Upper lobe of right lung (tissue), 1 donor: ENCODE results near the gene TPD52L1. TPM values are rescaled to one million over a fixed set of nuclear protein-coding genes. Genes with fewer than 3 reads are reported as not detected.
A peak's percentile ranks its signal among the peaks of the same experiment; 100 is the strongest.

Experiments
- ATAC-seq: fragments of 200-7000 bp; cut with Tn5 transposase; one replicate; pipeline ENCODE4 v1.9.1; 2020; ENCODE audit warnings: mild to moderate bottlenecking, moderate library complexity
- DNase-seq: peaks from one replicate; pipeline ENCODE4 v3.0.0-alpha.2; 2020
- H3K27ac ChIP-seq: fragments of 200-600 bp; one replicate; pipeline ENCODE4 v1.8.0; 2022
- H3K27me3 ChIP-seq: fragments of 200-600 bp; one replicate; pipeline ENCODE4 v1.8.0; 2022; ENCODE audit warnings: mild to moderate bottlenecking
- H3K36me3 ChIP-seq: fragments of 200-600 bp; one replicate; pipeline ENCODE4 v1.8.0; 2022
- H3K4me1 ChIP-seq: fragments of 200-600 bp; one replicate; pipeline ENCODE4 v1.8.0; 2022
- H3K4me3 ChIP-seq: fragments of 200-600 bp; one replicate; pipeline ENCODE4 v1.8.0; 2022; ENCODE audit warnings: mild to moderate bottlenecking
- H3K9me3 ChIP-seq: fragments of 200-600 bp; one replicate; pipeline ENCODE4 v1.8.0; 2022
- CTCF ChIP-seq: fragments of 200-600 bp; IDR thresholded peaks from one replicate; pipeline ENCODE4 v1.8.0; 2022; ENCODE audit warnings: antibody characterized with exemption
- intact Hi-C: fragments of 100-400 bp; cut with DNase I; formaldehyde crosslinking; loops from one replicate; pipeline ENCODE4 v1.11.0; 2022
- total RNA-seq: library from RNA; stranded (reverse); fragmentation: NEBNext Ultra II Directional; extraction: Animal tissue kit (Norgen Biotek cat#: 25700); gene quantifications from one replicate; pipeline ENCODE4 v1.2.1, GENCODE V29; 2021
- donor health status: DM: no; HTN: yes; CAD: no; lungs with severe emphysema.

The TPD52L1 gene
- total RNA-seq, 1 donor from 2014 or later, result 24.5 TPM

GRCh38 chr6:125189494-125189893 lies 35.9 kb downstream of the TPD52L1 start:
- no peak for DNase-seq
- no peak overlapping the region for H3K27ac ChIP-seq

GRCh38 chr6:125190667-125191066 lies 37.1 kb downstream of the TPD52L1 start:
- DNase-seq, result no peak
- intact Hi-C loops, result no loop called here
- Histone ChIP-seq H3K4me1 (no peaks in the 10 kb centered on the region), H3K9me3 (no peaks in the 10 kb centered on the region), H3K36me3 (no peaks in the 10 kb centered on the region), H3K27me3 (no peaks in the 10 kb centered on the region), H3K27ac (no peak overlapping the region), H3K4me3 (no peak overlapping the region)
- no peak for TF ChIP-seq CTCF
- no peak for ATAC-seq

More at GRCh38 chr6:125189494-125189893, 35.9 kb downstream of the TPD52L1 start:
- intact Hi-C loops, result no loop called here
- H3K4me3 ChIP-seq, result no peak overlapping the region
- no peaks in the 10 kb centered on the region for H3K36me3 ChIP-seq
- H3K4me1 ChIP-seq, result no peaks in the 10 kb centered on the region
- no peaks in the 10 kb centered on the region for H3K27me3 ChIP-seq
- no peaks in the 10 kb centered on the region for H3K9me3 ChIP-seq
- no peak for ATAC-seq
- no peak for TF ChIP-seq CTCF

GRCh38 chr6:125191916-125192609 lies 38.5 kb downstream of the TPD52L1 start:
- H3K4me3 ChIP-seq, result no peak overlapping the region
- no peaks in the 10 kb centered on the region for H3K9me3 ChIP-seq
- TF ChIP-seq CTCF, result peak; percentile 73
- H3K27ac ChIP-seq, result no peak overlapping the region
- peak; percentile 95 for ATAC-seq
- H3K27me3 ChIP-seq, result no peaks in the 10 kb centered on the region
- H3K4me1 ChIP-seq, result peaks cover 9% of the 10 kb centered on the region
- DNase-seq, result no peak
- no peaks in the 10 kb centered on the region for H3K36me3 ChIP-seq
- intact Hi-C loops, result no loop called here

- H3K4me1 ChIP-seq, result peaks cover 14% of the 10 kb centered on the region
- no peak for TF ChIP-seq CTCF
- H3K9me3 ChIP-seq, result no peaks in the 10 kb centered on the region
- no peak overlapping the region for H3K4me3 ChIP-seq
- intact Hi-C loops, result no loop called here
- DNase-seq (no peak), ATAC-seq (no peak)
- H3K27ac ChIP-seq, result no peak overlapping the region
- no peaks in the 10 kb centered on the region for H3K36me3 ChIP-seq
- H3K27me3 ChIP-seq, result no peaks in the 10 kb centered on the region
Observed at GRCh38 chr6:125192610-125192930, 39.0 kb downstream of the TPD52L1 start.

- H3K27me3 ChIP-seq, result no peaks in the 10 kb centered on the region
- H3K4me3 ChIP-seq, result no peak overlapping the region
- ATAC-seq (no peak), DNase-seq (no peak)
- H3K9me3 ChIP-seq, result no peaks in the 10 kb centered on the region
- intact Hi-C loops, result no loop called here
- peaks cover 20% of the 10 kb centered on the region for H3K4me1 ChIP-seq
- TF ChIP-seq CTCF, result no peak
- no peaks in the 10 kb centered on the region for H3K36me3 ChIP-seq
- no peak overlapping the region for H3K27ac ChIP-seq
Observed at GRCh38 chr6:125193208-125193607, 39.6 kb downstream of the TPD52L1 start.

GRCh38 chr6:125194941-125195340 lies 41.4 kb downstream of the TPD52L1 start:
- Histone ChIP-seq H3K27me3 (no peaks in the 10 kb centered on the region), H3K4me3 (no peak overlapping the region), H3K36me3 (no peaks in the 10 kb centered on the region), H3K27ac (no peak overlapping the region), H3K9me3 (no peaks in the 10 kb centered on the region), H3K4me1 (peaks cover 24% of the 10 kb centered on the region)
- intact Hi-C loops, result no loop called here
- ATAC-seq (peak; percentile 53), DNase-seq (no peak)
- TF ChIP-seq CTCF, result no peak
